T-helper 2 cell treated with Interferon-gamma antibody and Interleukin-4, amounts not matched to agents 100 ng/mL and 5 ng/mL, for 36 hours (primary cell): ENCODE results near the gene FANCC. TPM values are rescaled to one million over a fixed set of nuclear protein-coding genes. Genes with fewer than 3 reads are reported as not detected.
"Not testable (repeated sequence)": the region's sequence is repeated elsewhere in the genome, so short reads cannot be mapped to it uniquely, and the experiment has no call there.

Experiments used
- intact Hi-C: fragments of 100-400 bp; cut with micrococcal nuclease; formaldehyde crosslinking; loops from one replicate; pipeline ENCODE4 v1.15.1; 2023
- total RNA-seq: library from RNA; stranded (reverse); gene quantifications from 2 replicates; pipeline ENCODE4 v1.2.3, GENCODE V29; 2022

Gene FANCC
- total RNA-seq, 1 donor from 2014 or later: 15.9 TPM

DNA sequence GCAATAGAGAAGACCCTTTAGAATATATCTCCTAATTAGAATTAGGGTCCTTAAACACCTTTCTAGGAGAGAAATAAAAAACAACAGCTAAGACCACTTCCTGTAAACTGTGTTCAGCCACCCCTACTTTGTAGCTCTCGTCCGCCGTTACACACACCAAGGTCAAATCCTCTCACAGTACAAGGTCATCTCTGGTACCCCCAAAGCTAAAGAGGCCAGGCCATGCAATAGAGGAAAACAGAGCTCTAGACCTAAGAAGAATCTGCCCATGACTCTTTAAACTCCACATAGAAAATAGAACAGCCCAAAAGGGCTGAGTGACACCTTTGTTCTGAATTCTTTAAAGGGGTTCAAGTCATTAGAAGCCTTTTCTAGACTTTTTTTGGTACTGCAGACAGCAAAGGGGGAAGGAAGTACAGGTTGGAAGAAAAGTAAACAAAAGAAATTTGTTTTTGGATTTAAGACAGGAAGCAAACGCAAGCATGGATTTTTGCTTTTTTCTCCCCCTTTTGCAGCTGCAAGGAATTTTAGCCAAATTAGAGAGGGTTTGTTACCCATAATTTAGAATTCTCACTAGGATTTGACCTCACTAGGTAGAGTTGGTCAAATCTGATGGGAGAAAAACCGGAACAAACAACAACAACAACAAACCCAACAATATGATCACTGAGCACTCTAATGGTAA lies 13.4 kb upstream of the FANCC start:
- intact Hi-C loops: no loop called here

DNA sequence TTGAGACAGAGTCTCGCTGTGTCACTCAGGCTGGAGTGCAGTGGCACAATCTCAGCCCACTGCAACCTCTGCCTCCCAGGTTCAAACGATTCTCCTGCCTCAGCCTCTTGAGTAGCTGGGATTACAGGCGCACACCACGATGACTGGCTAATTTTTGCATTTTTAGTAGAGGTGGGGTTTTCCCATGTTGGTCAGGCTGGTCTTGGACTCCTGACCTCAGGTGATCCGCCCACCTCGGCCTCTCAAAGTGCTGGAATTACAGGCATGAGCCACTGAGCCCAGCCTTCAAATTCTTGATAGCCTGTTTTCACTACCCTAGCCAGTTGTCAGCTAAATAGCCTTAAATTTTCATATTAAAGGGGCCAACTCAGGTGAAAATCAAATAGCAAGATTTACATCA lies 11.6 kb upstream of the FANCC start:
- intact Hi-C loops: not testable (repeated sequence)

- intact Hi-C loops: no loop called here
Observed at GRCh38 chr9:95327239-95327865, 9.8 kb upstream of the FANCC start.

- intact Hi-C loops: no loop called here
Observed at GRCh38 chr9:95325221-95325620, 7.7 kb upstream of the FANCC start.

DNA sequence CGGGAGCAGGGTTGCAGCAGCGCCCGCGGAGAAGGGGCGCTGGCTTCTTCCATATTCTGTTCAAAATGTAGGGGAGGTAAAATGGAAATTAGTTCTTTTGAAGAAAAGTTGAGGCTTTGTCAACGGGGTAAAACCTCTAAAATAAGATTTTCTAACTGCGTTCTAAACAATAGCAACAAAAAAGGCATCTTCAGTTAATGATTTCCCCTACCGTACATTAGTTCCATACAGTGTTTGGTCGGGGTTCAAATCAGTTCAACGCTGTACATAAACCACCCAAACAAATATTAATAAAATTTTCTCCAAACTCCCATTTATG lies 343 bp upstream of the FANCC start:
- intact Hi-C loops: no loop called here

DNA sequence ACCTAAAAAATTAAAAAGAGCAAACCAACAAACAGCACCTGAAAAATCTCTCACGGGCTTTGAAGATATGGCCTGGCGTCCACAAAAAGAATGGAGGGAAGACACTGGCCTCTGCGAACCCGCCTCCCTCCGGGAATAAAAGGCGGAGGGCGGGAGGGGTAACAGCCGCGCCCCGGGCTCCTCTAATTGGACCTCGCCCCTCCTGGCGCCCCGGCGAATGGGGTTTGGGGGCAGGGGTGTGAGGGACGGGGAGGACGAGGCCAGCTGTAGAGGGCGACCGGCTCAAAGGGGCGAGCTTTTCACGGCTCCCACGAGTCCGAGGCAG lies 753 bp downstream of the FANCC start:
- intact Hi-C loops: no loop called here

DNA sequence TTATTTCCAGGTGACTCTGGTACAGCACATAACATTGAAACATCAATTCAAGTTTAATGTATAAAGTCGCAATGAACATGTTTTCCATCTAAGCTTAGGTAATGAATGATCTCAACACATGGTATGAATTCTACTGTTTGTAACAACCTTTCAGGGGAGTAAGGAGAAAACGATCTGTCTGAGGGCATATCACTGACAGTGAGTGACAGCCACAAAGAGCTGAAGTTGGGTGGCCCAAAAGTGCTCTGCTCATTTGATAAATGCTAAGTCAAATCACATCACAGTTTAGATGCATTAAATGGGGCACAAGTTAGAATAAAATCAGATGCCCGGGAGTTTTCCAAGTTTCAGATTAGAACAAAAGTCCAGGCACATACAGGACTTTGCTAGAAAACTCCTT lies 1.2 kb downstream of the FANCC start:
- intact Hi-C loops: no loop called here

DNA sequence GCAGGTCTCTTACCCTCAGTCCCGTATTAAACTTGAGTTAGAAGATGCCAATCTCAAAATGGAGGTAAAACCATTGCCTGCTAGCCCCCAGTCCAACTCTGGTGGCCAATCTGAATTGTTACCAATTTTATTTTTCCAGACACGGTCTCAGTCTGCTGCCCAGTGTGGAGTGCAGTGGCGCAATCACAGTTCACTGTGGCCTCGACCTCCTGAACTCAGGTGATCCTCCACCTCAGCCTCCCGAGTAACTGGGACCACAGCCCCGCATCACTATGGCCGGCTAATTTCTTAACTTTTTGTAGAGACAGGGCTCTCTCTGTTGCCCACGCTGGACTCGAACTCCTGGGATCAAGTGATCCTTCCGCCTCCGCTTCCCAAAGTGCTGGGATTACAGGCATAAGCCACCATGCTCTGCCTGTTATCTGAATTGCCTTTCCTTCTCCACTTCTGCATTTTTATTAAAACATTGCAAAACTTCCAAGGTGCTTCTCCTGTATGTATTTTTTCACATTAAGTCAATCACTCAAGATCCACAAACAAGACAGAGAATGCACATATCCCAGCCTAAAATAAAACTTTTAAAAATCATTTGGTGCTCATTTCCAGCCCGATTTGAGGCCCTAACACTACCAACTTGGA lies 2.3 kb downstream of the FANCC start:
- intact Hi-C loops: no loop called here

GRCh38 chr9:95313010-95313498 lies 4.5 kb downstream of the FANCC start:
- intact Hi-C loops: no loop called here

DNA sequence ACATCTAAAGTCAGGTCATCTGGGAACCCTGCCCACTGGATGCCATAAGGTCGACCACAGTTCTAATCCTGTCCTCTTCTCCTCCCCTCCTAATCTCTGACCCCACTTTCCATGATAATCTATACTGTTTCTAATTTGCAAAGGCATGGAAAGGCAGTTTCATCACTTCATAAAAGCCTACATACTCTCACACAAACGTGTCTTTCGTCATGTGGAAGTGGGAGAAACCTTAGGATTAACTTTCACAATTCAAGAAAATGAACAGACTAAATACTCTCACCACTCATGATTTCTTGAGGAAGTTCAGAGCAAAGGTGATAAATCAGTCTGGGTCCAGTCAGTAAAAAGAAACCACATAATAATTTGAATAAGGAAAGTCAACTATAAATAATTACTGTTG lies 5.5 kb downstream of the FANCC start:
- intact Hi-C loops: no loop called here

GRCh38 chr9:95307538-95307937 lies 10.0 kb downstream of the FANCC start:
- intact Hi-C loops: no loop called here

GRCh38 chr9:95306819-95307218 lies 10.7 kb downstream of the FANCC start:
- intact Hi-C loops: no loop called here

DNA sequence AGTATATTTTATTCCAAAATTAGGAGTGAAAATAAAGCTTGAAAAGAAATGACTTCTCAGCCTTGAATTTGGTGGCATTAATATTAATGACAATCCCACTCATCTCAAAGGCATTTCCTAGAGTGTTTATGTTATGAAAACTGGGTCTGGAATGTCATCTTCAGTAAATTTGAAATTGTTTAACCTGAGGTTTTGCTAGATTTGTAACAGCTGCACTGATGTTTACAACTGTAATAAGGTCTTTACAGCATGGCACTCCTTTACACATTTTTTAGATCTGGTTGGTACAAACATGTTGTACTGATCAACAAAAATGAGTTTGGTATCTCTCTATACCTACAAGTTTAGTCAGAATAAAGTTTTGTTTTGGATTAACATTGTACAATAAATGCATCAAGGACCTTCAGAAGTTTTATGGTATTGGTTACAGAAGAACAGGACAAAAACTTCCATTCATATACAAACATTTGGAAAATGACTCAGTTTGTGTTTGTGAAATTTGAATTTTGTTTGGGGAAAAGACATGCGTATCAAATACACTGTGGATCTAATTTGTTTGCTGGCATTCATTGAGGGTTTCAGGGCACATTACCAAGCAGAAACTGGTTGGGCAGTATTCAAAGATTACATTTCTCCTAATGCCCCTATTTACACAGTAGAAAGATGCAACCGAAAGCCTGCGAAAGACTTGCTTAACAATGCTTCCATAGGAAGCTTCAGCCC lies 11.6 kb downstream of the FANCC start:
- intact Hi-C loops: no loop called here

- intact Hi-C loops: no loop called here
Observed at GRCh38 chr9:95302479-95302878, 15.0 kb downstream of the FANCC start.

- intact Hi-C loops: no loop called here
Observed at GRCh38 chr9:95297760-95298159, 19.7 kb downstream of the FANCC start.

DNA sequence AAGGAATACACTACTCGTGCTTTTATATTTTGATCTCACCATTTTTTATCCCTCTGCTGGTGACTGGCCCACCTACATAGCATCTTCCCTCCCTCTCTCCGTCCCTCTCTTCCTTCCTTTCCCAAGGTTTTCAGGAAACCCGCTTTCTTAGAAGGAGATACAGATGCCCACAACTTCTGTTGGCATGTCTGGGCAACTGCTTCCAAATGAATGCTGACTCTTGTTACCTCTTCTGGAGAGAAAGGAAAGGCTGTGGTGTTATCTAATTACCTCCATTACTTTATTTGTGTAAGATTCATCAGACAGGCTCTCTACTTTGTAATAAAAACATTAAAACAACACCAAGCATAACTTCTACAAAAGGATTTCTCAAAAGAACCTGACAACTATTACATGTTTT lies 20.2 kb downstream of the FANCC start:
- intact Hi-C loops: no loop called here

DNA sequence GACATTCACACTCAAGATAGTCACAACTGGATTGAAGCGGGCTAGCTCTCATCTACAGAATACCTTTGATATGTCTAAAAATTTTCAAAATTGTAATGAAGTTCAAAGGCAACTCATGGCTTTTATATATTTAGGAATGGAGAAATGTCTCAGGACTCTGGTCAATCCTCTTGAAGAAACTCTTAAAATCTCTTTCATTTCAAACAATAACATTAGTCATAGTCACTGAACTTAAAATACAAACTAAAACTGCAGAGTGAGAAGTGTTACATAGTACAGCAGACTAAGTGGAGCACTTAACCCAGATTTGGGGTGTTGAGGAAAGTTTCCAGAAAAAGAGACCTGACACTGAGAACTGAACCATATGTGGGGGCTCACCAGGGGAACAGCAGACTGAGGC lies 20.7 kb downstream of the FANCC start:
- intact Hi-C loops: no loop called here

DNA sequence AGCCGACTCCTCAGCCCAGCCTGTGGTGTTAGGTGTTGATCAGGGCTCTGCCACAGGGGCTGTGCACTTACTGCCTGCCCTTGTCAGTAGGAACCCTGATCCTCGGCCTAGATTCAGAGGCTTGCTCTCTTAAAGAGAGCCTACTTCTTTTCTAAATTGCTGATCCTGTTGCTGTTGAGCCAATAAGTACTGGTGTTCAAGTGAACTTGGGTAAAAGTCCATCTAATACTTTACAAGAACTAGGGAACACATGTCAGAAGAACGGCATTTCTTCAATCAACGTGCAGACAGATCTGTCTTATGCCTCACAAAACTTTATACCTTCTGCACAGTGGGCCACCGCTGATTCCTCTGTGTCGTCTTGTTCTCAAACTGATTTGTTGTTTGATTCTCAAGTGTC lies 24.2 kb downstream of the FANCC start:
- intact Hi-C loops: not testable (repeated sequence)

DNA sequence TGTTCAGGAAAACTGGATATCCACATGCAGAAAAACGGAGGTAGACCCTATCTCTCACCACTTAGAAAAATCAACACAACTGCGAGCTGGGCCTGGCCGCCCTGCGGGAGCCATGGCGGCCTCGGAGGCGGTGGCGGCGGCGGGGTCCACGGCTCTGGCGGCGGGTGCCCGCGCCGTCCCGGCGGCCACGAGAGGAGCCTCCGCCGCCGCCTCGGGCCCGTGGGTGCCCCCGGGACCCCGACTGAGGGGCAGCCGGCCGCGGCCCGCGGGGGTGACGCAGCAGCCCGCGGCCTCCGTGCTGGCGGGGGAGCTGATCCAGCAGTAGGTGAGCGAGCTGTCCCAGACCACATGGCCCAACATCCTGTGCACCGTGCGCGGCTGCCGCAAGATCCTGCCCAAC lies 25.3 kb downstream of the FANCC start:
- intact Hi-C loops: no loop called here

- intact Hi-C loops: loop anchor here (10.0 kb wide), 1 partner anchor 59 kb away; no protein-coding TSS in a partner anchor
Observed at GRCh38 chr9:95286151-95286550, 31.4 kb downstream of the FANCC start.

DNA sequence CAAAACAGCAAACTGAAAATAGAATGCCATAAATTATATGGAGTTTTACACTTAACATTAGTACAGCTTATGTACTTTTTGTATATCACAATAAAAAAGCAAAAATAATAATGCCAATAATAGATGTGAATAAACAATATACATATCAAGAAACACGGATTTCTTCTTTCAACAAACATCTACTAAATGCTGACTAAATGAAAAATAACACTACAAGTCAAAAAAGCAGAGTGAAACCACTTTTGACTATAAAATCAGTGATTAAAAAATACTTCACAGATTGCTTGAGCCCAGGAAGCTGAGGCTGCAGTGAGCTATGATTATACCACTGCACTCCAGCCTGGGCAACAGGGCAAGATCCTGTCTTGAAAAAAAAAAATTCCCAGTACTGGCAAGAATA lies 32.2 kb downstream of the FANCC start:
- intact Hi-C loops: loop anchor here (10.0 kb wide), 1 partner anchor 59 kb away; no protein-coding TSS in a partner anchor
